ENCODE data around the gene LUC7L3. TPM values are rescaled to one million over a fixed set of nuclear protein-coding genes. Genes with fewer than 3 reads are reported as not detected.

Gene LUC7L3
- total RNA-seq, 1 experiment from 2014 or later: 24.0 TPM

GRCh38 chr17:50749245-50749644 lies 29.8 kb downstream of the LUC7L3 start:
- DNase-seq (ENCODE audit: low read depth): no peak

- no peak for DNase-seq (ENCODE audit: low read depth)
These were observed 35.1 kb downstream of the LUC7L3 start for GRCh38 chr17:50754521-50754920.

- no peak for DNase-seq (ENCODE audit: low read depth)
These were observed 39.1 kb downstream of the LUC7L3 start for GRCh38 chr17:50758524-50758923.

- DNase-seq (ENCODE audit: low read depth): no peak
These were observed 39.7 kb downstream of the LUC7L3 start for GRCh38 chr17:50758989-50759544.

GRCh38 chr17:50762177-50762576 lies 42.8 kb downstream of the LUC7L3 start:
- no peak for DNase-seq (ENCODE audit: low read depth)

GRCh38 chr17:50763716-50764475 lies 44.5 kb downstream of the LUC7L3 start:
- peak; percentile 6 for DNase-seq (ENCODE audit: low read depth)

GRCh38 chr17:50764734-50765149 lies 45.3 kb downstream of the LUC7L3 start:
- DNase-seq (ENCODE audit: low read depth): no peak

GRCh38 chr17:50765454-50766221 lies 46.2 kb downstream of the LUC7L3 start:
- no peak for DNase-seq (ENCODE audit: low read depth)

GRCh38 chr17:50766222-50767023 lies 47.0 kb downstream of the LUC7L3 start:
- DNase-seq (ENCODE audit: low read depth): peak; percentile 48

GRCh38 chr17:50767030-50767429 lies 47.6 kb downstream of the LUC7L3 start:
- DNase-seq (ENCODE audit: low read depth): no peak

GRCh38 chr17:50767446-50767845 lies 48.0 kb downstream of the LUC7L3 start, which contains the start of gene ANKRD40CL:
Gene ANKRD40CL, minus strand, starts transcription at chr17:50767518. Its CDS starts 605 bp downstream, at chr17:50766913.
- no peak for DNase-seq (ENCODE audit: low read depth)

- DNase-seq (ENCODE audit: low read depth): no peak
These were observed 49.0 kb downstream of the LUC7L3 start for GRCh38 chr17:50768346-50768761.

- no peak for DNase-seq (ENCODE audit: low read depth)
These were observed 50.5 kb downstream of the LUC7L3 start for GRCh38 chr17:50769884-50770283.

GRCh38 chr17:50770346-50770745 lies 50.9 kb downstream of the LUC7L3 start:
- DNase-seq (ENCODE audit: low read depth): no peak

GRCh38 chr17:50771991-50772785 lies 52.8 kb downstream of the LUC7L3 start:
- DNase-seq (ENCODE audit: low read depth): no peak

- no peak for DNase-seq (ENCODE audit: low read depth)
These were observed 54.9 kb downstream of the LUC7L3 start for GRCh38 chr17:50774225-50774803.

- no peak for DNase-seq (ENCODE audit: low read depth)
These were observed 56.5 kb downstream of the LUC7L3 start for GRCh38 chr17:50775926-50776325.

- no peak for DNase-seq (ENCODE audit: low read depth)
These were observed 59.1 kb downstream of the LUC7L3 start for GRCh38 chr17:50778471-50778870.

- no peak for DNase-seq (ENCODE audit: low read depth)
These were observed 59.6 kb downstream of the LUC7L3 start for GRCh38 chr17:50778988-50779387.

- no peak for DNase-seq (ENCODE audit: low read depth)
These were observed 60.4 kb downstream of the LUC7L3 start for GRCh38 chr17:50779747-50780353.

Measured in M059J (cell line).